Measurements from ENCODE around the gene STARD8.
"Not testable (repeated sequence)": the region's sequence is repeated elsewhere in the genome, so short reads cannot be mapped to it uniquely, and the experiment has no call there.

The STARD8 gene

DNA sequence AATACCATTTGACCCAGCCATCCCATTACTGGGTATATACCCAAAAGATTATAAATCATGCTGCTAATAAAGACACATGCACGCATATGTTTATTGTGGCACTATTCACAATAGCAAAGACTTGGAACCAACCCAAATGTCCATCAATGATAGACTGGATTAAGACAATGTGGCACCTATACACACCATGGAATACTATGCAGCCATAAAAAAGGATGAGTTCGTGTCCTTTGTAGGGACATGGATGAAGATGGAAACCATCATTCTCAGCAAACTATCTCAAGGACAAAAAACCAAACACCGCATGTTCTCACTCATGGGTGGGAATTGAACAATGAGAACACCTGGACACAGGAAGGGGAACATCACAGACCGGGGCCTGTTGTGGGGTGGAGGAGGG is 9.0 kb downstream of the STARD8 start:
- not testable (repeated sequence) for DNase-seq (ENCODE audit: low spot score); FAIRE-seq

DNA sequence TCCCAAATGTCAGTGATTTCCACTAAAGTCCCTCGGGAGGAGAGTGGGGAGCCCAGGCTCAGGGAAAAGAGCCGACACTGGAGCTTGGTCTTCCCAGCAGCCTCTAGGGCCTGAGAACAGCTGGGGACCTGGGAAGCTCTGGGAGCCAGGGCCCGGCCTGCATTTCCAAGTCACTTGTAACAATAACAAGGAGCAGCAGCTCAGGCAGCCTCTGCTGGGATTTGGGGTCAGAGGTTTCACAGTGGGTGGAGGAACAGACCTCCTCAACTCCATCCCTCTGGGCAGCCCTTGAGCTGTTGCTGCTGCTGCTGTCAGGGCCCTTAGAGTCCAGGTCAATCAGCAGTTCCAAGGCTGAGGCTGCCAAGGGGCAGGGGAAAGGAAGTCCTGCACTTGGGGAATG is 11.1 kb downstream of the STARD8 start:
- FAIRE-seq (no peak), DNase-seq (ENCODE audit: low spot score) (no peak)

DNA sequence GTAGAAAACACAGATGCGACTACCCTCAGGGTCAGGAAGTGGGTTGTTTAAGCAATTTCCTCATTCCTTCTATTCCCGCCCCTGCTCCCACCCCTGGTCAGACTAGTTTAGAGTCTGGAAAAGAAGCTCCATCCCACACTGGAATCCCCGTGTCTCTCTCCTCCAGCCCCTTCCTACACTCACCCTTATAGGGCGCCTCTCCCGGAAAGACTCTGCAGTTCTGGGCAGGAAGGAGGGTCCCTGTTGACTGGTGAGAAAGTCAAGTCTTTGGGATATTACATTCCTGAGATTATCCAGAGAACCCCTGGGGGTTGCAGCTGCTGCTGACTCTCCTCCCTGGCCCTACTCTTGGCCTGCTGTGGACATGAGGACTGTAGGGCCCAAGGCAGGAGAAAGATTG is 11.9 kb downstream of the STARD8 start:
- no peak for FAIRE-seq
- no peak for DNase-seq (ENCODE audit: low spot score)

DNA sequence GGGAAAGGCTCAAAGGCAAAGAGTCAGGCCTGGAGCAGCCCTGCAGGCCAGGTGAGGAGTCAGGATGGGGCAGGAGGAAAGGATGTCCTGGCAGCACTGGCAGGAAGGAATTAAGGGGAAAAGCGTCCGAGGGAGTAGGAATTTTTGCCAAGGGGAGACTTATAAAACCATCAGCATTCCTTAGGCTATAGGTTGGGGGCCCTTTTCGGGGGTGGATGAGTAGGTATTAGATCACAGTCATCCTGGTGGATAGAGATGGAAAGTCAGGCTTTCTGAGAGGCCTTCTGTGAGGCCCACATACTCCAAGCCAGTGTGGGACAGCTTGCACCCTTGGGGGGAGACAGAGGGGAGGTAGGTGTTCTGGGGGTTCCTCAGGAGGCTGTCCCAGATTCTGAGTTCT is 12.3 kb downstream of the STARD8 start:
- DNase-seq (ENCODE audit: low spot score) (no peak), FAIRE-seq (no peak)

DNA sequence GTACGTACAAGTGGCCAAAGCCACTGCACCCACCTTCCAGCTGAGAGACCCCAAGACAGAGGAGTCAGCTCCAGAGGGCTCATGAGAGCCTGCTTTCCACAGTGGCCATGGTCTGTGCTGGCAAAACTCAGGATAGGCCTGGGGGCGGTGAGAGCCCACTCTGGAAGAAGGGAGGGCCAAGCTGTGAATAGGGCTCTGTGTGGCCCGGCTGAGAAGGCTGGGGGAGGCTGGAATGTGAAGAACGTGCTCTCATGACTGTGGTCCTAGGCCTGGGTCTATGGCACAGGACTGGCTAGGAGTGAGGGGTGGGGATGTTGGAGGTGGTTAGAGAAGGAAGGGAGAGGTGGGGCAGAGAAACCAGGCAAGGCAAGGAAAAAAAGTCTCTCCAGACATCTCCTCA is 13.3 kb downstream of the STARD8 start:
- no peak for FAIRE-seq
- no peak for DNase-seq (ENCODE audit: low spot score)

DNA sequence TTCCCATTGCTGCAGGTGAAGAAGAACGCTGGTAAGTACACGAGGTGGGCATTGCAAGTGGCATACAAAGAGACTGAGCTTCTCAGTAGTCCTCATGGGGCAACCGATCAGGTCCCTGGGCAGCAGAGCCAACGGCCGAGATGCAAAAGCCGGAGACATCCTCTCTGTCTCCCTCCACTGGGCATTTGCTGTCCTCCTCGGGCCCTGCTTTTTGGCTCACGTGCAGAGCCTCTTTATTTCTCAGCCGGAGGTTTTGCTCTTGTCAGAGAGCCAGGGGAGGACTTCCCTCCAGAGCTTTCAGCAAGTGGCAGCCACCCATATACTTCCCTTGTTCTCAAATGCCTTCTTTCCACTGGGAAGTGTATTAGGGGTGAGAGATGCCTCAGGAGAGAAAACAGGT is 18.0 kb downstream of the STARD8 start:
- no peak for FAIRE-seq
- DNase-seq (ENCODE audit: low spot score), result no peak

DNA sequence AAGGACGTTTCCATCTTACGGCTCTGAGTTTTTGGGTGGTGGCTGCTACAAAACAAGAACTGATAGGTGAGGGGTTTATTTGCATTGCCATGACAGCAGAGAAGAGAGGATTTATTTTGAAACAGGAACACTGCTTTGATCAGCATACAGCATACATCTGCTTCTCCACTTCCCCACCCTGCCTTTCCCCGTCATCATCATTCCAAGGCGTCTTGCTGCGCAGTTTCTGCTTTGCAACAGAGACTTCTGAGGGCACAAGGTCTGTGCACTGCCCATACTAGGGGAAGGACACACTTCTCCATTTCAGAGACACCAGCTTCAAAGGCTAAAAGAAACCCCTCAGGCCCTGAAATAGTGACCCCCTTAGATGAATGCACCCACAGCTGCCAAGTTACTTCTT is 19.1 kb downstream of the STARD8 start:
- no peak for FAIRE-seq
- DNase-seq (ENCODE audit: low spot score), result no peak

DNA sequence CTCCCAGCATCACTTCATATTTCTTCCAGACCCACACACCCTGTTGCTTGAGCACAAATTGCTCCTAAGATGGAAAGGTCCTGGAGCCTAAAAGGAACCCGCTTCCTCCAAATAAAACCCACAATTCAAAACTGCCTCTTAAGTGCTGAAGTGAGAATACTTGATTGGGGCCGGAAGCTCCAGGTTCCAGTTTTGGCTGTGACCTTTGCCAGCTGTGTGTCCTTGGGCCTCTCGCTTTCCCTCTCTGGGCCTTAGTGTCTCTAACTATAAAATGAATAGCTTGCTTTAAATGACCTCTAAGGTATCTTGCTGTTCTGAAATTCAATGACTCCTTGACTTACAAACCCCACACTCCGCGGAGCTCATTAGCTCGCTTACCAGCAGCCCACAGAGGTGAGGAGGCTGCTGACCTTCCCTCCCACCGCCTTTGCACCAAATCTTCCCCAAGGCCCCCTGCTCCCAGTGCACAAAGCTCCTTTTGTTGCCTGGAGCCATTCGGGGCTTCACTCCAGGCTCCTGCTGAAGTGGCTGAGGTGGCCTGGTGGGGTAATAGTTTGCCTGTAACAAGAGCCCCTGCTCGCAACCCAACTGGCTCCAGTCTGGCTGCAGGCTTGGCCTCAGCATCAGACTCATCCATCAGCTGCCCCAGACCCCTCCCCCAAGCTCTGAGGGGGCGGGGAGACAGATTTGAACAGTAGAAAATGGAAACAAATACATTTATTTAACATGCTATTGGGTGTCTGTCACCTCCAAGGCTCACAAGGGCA is 21.8 kb downstream of the STARD8 start:
- DNase-seq (ENCODE audit: low spot score) (no peak), FAIRE-seq (no peak)

DNA sequence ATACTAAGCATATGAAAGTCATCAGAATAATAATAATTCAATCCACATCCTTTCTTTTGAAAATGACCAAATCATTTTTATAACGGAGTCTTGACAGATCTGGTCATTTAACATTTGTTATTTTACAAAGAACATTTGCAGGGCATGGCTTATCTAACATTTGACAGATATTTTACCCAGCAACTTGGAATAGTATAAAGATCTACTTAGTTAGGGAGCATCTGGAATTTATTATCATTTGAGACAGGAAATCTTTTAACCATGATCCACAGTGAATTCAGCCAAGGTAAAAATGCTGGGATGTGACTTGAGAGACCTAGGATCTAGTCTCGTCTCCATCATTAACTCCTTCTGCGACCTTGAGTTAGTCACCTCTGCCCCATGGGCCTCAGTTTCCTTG is 22.4 kb downstream of the STARD8 start:
- DNase-seq (ENCODE audit: low spot score), result no peak
- FAIRE-seq, result no peak

DNA sequence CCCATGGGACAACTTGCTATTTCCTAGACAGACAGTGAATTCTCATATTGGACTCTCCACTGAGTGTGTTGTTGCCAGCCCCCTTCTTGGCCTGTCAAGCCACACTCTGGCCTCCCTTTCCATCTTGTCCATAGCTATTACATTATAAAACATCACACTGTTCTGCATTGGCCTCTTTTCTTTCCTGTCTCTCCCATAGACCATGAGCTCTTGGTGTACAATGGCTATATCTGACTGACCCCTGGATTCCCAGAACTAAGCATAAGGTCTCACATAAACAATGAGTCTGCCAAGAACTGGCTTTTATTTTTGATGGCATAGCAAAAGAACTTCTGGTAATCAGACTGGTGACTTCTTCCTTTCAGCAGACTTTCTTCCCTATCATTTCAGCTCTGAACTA is 23.8 kb downstream of the STARD8 start:
- FAIRE-seq (no peak), DNase-seq (ENCODE audit: low spot score) (no peak)

DNA sequence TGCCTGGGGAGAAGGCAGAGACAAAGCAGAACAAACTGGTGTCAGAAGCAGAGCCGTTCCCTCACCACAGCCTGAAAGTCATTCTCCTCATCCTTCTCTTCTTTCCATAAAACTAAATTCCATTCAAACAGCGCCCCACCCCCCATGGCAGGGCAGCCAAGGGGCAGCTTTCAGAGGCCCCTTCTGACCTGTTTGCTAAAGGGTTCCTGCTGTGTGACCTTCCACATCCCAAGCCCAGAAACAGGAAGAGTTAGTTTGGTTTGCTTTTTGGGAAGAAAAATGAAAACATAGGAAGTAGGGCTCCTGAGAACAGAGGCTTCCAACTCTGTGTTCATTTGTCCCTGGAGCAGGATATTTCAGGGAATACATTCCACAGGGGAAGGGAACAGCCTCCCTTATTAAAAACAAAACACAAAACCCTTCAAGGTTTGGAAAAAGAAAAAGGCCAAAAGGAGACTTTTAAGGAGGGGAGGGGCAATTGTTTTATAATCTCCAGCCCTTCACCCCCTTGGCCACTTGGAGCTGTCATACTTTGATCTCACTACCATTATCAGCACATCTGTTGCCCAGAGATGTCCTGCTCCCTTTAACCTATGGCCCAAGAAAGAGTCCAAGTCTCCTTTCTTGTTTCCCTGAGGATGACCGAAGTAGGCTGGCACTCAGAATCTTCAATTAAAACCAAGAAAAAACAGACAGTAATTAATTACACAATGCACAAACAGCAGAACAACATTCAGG is 25.3 kb downstream of the STARD8 start:
- FAIRE-seq (no peak), DNase-seq (ENCODE audit: low spot score) (no peak)

DNA sequence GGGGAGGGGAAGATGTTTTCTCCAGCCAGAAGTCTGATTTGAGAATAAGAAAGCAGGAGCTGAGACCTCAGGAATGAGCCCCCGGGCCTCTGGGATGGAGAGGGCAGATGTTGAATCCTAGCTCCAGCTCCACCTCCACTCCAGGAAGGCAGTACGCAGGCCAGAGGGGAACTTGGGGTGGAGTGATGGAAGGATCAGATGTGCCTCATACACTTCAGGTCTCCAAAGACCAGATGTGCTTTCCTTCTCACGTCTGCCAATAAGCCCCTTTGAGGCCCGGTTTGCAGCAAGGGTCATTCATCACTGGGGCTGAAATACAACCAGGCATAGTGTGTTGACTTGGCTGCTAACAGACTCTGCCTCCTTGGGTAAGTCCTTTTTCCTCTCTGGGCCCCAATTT is 28.1 kb downstream of the STARD8 start:
- DNase-seq (ENCODE audit: low spot score), result no peak
- FAIRE-seq, result no peak

DNA sequence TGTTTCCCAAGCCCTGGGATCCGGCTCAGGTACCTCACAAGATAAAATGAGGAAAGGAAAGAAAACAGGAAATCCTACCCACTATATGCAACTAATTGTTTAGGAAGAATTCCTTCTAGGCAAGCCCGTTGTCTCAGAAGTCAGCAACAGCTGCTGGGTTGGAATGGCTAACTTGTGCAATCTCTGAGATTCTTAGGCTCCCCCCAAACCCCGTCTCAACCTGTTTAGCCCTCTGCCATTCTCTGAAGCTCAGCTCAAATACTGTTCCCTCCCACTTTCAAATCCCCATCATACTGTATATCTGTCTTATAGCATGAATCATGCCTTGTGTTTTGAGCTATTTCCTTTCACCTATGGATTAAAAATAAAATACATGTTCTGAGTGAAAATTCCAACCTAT is 28.9 kb downstream of the STARD8 start:
- DNase-seq (ENCODE audit: low spot score) (no peak), FAIRE-seq (no peak)

DNA sequence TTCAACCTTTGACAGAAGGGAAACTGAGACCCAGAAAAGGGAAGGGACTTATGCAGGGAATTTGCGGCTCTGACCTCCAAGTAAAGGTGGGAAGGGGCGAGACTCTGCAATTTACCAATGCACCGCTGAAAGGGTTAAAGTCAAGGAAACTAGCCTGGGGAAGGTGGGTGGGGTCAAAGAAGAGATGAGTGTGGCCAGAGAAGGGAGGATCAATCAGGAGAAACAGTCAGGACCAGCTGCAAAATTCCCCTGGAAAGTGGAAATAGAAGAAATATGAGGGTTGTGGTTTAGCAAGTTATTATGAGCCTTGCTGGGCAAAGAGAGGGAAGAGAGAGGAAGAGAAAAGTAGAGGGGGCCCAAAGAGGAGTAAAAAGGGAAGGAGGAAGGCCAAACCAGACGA is 30.5 kb downstream of the STARD8 start:
- DNase-seq (ENCODE audit: low spot score) (no peak), FAIRE-seq (no peak)

DNA sequence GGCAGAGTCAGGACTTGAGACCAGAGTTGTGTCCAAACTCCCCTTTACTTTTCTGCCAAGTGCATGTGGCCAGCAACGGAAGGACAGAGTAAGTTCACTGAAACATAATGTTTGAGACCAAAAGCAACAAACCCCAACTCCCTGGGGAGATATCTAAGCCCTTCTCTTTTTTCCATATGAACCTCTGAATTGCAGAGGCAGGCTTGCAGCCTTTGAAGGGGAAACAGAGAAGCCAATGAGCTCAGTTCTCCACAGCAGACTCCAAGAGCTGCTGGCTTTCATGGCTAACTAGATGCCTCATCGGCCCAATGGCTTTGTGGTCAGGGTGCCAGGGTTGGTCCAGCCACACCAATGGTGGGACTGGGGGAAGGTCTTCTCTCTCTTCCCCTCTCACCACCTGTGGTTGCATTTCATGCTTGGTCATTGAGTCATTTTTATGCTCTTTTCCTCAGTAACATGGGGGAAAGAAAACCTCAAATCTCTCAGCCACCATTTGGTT is 34.0 kb downstream of the STARD8 start:
- FAIRE-seq, result no peak
- peak; percentile 9 for DNase-seq (ENCODE audit: low spot score)

DNA sequence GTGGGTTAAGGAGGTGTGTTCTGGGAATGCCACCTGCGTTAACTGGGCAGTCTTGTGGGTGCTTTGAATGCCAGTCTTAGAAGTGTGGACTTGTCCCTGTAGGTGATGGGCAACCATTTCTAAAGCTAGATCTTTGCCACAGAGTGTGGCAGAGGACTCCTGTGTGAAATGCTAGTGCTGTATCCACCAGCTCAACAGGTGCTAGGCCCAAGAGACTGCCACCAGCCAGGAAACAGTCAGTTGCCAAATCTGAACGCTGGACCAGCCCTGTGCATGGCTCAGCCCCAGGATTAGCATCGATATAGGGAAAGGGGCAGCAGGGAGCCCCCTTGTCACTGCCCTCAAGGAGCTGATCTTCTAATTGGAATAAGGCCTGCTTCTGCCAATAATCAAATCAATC is 35.3 kb downstream of the STARD8 start:
- DNase-seq (ENCODE audit: low spot score), result no peak
- no peak for FAIRE-seq

DNA sequence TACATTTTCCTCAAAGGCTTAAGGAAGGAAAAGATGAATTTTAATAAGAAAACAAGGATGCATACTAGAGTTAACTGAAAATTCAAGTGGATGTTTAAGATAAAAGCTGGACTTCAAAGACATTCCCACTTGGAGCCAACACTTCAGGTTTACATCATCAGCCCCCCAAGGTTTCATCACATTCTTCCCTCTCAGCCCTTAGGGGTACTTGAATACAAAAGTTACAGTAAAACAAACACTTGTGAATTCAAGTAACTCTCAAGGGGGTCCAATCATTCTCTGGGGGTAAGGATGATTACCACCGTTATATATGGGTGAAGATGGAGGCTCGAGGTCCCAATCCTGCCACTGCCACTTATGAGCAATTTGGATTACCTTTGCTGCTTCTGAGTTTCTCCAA is 36.1 kb downstream of the STARD8 start:
- FAIRE-seq (no peak), DNase-seq (ENCODE audit: low spot score) (no peak)

DNA sequence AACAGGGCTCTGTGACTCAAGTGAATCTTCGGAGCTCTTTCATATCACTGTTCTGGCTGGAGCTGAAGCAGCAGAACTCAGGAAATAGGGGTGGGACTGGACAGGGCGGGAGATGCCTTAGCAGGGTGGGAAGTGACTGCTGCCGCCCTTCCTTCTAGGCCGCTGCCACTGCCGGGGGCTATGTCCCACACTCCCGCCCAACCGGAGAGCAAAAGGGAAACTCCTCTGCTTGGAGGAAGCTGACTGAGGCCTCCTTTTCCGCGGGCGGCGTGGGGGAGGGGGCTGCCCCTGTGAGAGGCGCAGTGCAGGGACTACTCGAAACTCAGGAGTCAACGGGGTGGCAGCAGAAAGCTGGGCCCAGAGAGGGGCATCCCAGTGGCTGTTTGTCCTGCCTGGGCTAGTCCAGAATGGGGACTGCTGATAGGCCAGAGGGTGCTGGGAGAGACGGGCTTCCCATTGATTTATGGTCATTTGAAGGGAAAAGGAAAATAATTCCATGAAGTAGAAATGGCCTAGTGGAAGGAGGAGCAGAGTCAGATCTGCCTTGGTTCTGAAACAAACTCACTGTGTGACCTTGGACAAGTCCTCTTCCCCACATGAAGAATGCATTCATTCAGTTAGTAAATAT is 36.9 kb downstream of the STARD8 start:
- no peak for FAIRE-seq

DNA sequence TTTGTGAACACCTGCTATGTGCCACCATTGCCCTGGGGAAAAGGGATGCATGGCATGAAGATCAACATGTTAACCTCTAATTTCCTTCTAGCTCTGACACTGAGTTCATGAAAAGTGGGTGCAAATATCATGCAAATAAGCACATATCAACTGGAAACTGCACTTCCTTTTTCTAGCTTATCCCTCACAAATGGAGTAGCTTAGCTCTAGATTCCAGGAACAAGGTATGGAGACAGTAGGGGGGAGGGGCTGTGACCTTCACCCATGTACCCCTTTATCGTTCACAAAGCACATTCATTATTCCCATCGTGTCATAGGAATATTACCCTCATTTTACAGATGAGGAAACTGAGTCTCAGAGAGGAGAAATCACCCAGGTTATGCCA is 37.4 kb downstream of the STARD8 start:
- DNase-seq (ENCODE audit: low spot score), result no peak
- FAIRE-seq, result peak; percentile 32

More for the DNA sequence above, 36.9 kb downstream of the STARD8 start:
- no peak for DNase-seq (ENCODE audit: low spot score)

DNA sequence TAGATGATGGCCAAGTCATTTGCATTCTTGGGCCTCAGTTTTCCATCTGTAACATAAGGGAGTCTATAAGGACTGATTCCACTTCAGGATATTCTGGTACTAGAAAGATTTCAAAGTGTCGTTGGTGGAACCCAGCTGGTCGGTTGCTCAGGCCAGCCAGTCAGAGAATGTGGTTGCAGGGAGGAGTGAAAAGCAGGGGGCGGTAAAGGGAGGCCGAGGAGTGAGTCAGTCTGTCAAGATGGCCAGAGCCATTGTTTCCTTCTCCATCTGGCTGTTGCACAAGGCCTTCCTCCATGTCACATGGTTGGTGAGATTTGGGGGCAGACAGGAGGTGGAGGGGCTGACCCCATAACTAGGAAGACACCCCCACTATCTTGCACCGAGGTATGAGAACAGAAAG is 38.2 kb downstream of the STARD8 start:
- DNase-seq (ENCODE audit: low spot score), result no peak
- FAIRE-seq, result no peak

DNA sequence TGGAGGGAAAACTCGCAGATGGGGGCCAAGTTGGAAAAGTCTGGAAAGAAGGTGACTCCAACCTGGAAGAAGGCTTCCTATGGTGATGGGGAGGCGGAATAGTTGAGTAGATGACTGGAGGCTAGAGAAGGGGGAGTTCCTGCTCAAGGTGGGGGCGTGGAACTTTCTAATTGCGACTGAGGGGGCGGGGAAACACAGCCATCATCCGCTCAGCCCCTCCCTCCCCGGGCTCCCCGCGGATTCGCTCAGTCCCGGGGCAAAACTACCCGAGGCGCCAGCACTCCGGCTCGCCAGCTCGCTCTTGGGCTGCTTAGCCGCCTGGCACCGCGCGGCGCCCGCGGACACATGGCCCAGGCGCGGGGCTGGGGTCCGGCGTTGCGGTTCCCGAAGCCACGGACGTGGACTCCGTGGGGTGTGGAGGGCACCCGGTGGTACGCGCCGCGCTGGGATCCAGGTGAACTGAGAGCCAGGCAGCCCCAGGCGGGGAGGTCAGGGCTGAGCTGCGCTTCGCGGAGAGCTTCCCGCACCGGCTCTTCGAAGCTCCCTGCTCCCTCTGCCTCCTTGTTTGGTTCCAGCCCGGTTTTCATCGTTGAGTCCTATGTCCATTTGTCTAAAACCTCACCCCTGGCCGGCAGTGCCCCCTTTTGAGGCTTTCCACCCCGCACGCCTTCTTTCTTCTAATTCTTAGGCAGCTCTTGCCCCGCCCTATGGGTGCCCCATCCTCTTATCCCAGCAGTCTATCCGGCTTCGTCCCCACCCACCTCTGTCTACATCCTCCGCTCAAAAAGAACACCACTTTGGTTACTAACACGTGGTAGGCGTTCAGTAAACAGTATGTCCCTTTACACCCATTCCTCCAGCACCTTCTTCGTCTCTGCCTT is 38.9 kb downstream of the STARD8 start:
- DNase-seq (ENCODE audit: low spot score) (no peak), FAIRE-seq (no peak)

All from urothelium cell line (cell line).